HEK293T (cell line): ENCODE results near the gene TRIM28.

Experiments
- BHLHE40 ChIP-seq: fragments of 450-650 bp; IDR thresholded peaks from 2 replicates; pipeline ENCODE4 v1.6.1; 2016; ENCODE audit warnings: mild to moderate bottlenecking, moderate library complexity, borderline replicate concordance
- FOXM1 ChIP-seq: fragments of 450-650 bp; IDR thresholded peaks from 2 replicates; pipeline ENCODE4 v1.6.1; 2017; ENCODE audit warnings: mild to moderate bottlenecking, borderline replicate concordance
- HDGF ChIP-seq: fragments of 450-650 bp; IDR thresholded peaks from 2 replicates; pipeline ENCODE4 v1.6.1; 2017; ENCODE audit warnings: antibody characterized with exemption, borderline replicate concordance
- LEF1 ChIP-seq: fragments of 450-650 bp; IDR thresholded peaks from 2 replicates; pipeline ENCODE4 v1.6.1; 2017; ENCODE audit warnings: mild to moderate bottlenecking, borderline replicate concordance
- SUZ12 ChIP-seq: fragments of 450-650 bp; IDR thresholded peaks from 2 replicates; pipeline ENCODE4 v1.6.1; 2016; ENCODE audit warnings: mild to moderate bottlenecking
- TARDBP ChIP-seq: fragments of 450-650 bp; IDR thresholded peaks from 2 replicates; pipeline ENCODE4 v1.6.1; 2016
- ZNF384 ChIP-seq: fragments of 450-650 bp; IDR thresholded peaks from 2 replicates; pipeline ENCODE4 v1.6.1; 2016
- TF ChIP-seq, protein P1 (sequence below): fragments of 450-650 bp; IDR thresholded peaks from 2 replicates; pipeline ENCODE4 v1.6.1; 2016

DNA sequence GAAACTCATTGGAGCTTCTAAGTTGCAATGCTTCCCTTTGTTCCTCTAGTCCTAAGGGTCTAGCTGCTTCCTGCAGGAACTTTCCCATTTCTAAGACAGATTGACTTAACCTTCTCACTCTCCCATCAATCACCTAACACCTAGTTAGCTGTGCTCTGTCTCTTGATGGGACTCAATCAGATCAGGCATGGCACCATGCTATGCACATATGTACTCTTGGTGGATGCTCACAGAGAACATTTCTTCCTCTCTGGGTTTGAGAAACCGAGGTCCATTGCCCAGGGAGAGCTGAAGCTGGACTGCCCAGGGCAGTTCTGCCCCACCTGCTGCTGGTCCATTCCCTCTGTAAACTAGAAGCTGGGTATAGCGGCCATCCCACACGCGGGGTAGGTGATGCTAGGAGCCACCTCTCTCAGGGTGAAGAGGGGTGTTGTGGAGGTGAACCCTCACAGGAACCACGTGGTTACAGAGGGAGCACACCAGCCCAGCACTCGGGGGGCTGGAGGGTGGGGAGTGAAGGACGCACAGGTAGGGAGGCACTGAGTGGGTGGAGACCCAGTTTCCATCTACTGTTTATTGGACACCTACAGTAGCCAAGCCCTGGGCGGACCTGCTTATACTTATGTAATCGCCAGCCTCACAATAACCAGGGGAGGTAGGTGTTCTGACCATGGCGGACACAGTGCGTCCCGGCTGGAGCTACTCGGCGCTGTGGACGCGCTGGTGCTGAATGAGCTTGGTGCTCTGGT lies 17.7 kb downstream of the TRIM28 start:
- TF ChIP-seq FOXM1 = no peak
- no peak for TF ChIP-seq LEF1
- TF ChIP-seq SUZ12 = no peak
- no peak for TF ChIP-seq HDGF
- TF ChIP-seq TARDBP = no peak
- TF ChIP-seq, protein P1, sequence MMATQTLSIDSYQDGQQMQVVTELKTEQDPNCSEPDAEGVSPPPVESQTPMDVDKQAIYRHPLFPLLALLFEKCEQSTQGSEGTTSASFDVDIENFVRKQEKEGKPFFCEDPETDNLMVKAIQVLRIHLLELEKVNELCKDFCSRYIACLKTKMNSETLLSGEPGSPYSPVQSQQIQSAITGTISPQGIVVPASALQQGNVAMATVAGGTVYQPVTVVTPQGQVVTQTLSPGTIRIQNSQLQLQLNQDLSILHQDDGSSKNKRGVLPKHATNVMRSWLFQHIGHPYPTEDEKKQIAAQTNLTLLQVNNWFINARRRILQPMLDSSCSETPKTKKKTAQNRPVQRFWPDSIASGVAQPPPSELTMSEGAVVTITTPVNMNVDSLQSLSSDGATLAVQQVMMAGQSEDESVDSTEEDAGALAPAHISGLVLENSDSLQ = no peak
- no peak for TF ChIP-seq ZNF384
- no peak for TF ChIP-seq BHLHE40
